AG09309 (cell line): ENCODE data around the gene CCDC70.

ENCODE experiments used
- DNase-seq: peaks from one replicate; pipeline ENCODE4 v3.0.0-alpha.2; 2010; ENCODE audit warnings: low read depth
- H3K4me3 ChIP-seq: 2 replicates; pipeline ENCODE4 v1.5.1; 2011; ENCODE audit warnings: mild to moderate bottlenecking, low read depth, low read length, moderate library complexity; ENCODE audit not compliant: control insufficient read depth
- CTCF ChIP-seq: IDR thresholded peaks from 2 replicates; pipeline ENCODE4 v1.5.1; 2011; ENCODE audit warnings: mild to moderate bottlenecking, low read depth, low read length, inconsistent platforms; ENCODE audit not compliant: insufficient read depth, control insufficient read depth; ENCODE audit errors: missing control alignments

Gene CCDC70

GRCh38 chr13:51870616-51871015, 8.8 kb downstream of the CCDC70 start:
- DNase-seq, result no peak
- H3K4me3 ChIP-seq, result no peak overlapping the region
- TF ChIP-seq CTCF, result no peak

GRCh38 chr13:51873117-51873798, 11.5 kb downstream of the CCDC70 start:
- no peak overlapping the region for H3K4me3 ChIP-seq
- no peak for TF ChIP-seq CTCF
- DNase-seq, result no peak

- no peak for TF ChIP-seq CTCF
- DNase-seq, result no peak
These were observed 12.1 kb downstream of the CCDC70 start for GRCh38 chr13:51873837-51874236.

GRCh38 chr13:51874651-51875050, 12.9 kb downstream of the CCDC70 start:
- H3K4me3 ChIP-seq, result no peak overlapping the region
- TF ChIP-seq CTCF, result no peak
- DNase-seq, result no peak

More at GRCh38 chr13:51873837-51874236, 12.1 kb downstream of the CCDC70 start:
- H3K4me3 ChIP-seq, result no peak overlapping the region

GRCh38 chr13:51879133-51879532, 17.4 kb downstream of the CCDC70 start:
- no peak for TF ChIP-seq CTCF
- DNase-seq, result no peak
- H3K4me3 ChIP-seq, result no peak overlapping the region

GRCh38 chr13:51881296-51881695, 19.5 kb downstream of the CCDC70 start:
- no peak overlapping the region for H3K4me3 ChIP-seq
- DNase-seq, result no peak

More at GRCh38 chr13:51881296-51881695, 19.5 kb downstream of the CCDC70 start:
- TF ChIP-seq CTCF, result no peak
